Ammon's horn (tissue), 1 donor: ENCODE data around the gene DRC7.
"Not testable (repeated sequence)": the region's sequence is repeated elsewhere in the genome, so short reads cannot be mapped to it uniquely, and the experiment has no call there.

ENCODE experiments used
- DNase-seq: peaks from one replicate; pipeline ENCODE4 v3.0.0-alpha.2; 2016; ENCODE audit warnings: low spot score

The DRC7 gene

DNA sequence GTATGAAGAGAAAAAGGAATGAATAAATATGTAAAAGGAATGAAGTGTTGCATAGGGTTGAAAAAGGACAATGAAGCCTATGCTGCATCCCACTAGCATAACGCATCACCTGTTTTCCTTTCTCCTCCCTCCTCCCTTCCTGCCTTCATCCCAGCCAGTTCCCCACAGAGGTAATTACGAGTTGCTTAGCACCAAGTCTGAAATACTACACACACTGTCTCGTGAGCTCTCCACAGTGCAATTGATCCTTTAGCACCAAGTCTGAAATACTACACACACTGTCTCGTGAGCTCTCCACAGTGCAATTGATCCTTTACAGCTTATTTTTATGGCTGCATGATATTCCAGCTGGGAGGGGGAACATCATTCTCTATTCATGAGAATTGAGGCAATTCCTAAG lies 1.1 kb upstream of the DRC7 start:
- DNase-seq = no peak

DNA sequence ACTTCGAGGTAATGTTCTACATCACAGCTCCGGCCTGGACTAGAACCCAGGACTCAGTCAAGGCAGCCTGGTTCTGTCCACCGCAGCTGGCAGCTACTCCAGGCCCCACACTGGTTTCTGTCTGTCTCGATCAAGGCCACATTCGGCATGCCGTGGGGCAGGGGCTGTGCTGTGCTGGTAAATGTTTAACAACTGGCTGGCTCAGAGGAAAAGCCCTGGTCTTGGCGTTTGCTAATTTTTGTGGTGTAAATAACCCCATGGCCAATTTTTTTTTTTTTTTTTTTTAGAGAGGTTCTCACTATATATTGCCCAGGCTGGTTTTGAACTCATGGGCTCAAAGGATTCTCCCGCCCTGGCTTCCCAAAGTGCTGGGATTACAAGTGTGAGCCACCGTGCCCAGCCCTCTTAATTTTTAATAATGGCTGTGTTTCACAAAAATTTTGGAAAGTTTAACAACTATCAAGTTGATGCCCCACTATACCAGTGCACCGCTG lies 328 bp upstream of the DRC7 start:
- no peak for DNase-seq

GRCh38 chr16:57695680-57696069 lies 1.1 kb downstream of the DRC7 start:
- no peak for DNase-seq

GRCh38 chr16:57696240-57696639 lies 1.6 kb downstream of the DRC7 start:
- DNase-seq = no peak

DNA sequence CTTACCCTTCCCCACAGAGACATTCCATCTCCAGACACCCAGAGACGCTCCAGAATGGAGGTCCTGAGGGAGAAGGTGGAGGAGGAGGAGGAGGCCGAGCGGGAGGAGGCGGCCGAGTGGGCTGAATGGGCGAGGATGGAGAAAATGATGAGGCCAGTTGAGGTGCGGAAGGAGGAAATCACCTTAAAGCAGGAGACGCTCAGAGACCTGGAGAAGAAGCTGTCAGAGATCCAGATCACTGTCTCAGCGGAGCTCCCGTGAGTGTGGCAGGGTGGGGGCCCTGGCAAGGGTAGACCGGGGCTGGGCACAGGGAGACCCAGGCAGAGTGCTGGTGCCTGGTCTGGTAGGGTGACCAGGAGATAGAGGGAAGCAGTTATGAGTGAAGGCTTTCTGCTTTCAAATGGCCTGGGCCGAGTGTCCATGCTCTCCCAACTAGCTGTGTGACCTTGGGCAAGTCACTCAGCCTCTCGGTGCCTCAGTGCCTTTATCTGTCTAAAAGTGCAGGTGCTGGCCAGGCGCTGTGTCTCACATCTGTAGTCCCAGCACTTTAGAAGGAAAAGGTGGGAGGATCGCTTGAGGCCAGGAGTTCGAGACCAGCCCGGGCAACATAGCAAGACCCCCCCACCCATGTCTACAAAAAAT lies 3.4 kb downstream of the DRC7 start:
- no peak for DNase-seq

GRCh38 chr16:57698812-57699405 lies 4.3 kb downstream of the DRC7 start:
- DNase-seq = no peak

DNA sequence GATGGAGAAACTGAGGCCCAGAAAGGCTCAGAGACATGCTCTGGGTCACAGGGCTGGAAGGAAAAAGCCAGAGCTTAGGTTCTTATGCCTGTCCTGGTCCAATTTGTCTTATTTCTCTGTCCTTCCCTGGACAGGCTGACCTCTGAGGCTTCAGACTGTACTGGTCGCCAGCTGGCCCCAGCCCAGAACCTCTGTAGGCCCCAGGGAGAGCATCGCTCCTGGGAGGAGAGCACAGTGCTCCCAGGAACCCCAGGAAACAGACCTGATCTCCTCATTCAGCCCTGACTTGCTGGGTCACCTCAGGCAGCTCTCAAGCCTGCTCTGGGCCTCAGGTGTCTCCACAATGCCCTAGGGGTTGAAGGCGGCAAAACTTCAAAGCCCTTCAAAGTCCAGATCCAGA lies 4.9 kb downstream of the DRC7 start:
- no peak for DNase-seq

DNA sequence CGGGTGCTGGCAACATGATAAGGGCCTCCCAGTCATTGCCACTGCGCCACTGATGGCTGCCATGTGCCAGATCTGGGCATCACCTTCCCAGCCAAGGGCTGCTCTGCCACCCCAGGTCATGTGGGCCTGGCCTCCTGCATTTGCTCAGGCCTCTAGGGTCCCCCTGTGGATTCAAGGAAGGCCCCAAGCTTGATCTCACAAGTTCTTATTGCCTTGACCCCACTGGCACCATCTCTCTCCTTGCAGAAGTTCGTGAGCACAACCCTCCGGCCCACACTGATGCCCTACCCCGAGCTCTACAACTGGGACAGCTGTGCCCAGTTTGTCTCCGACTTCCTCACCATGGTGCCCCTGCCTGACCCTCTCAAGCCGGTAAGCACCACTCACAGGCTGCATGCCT lies 5.3 kb downstream of the DRC7 start:
- no peak for DNase-seq

DNA sequence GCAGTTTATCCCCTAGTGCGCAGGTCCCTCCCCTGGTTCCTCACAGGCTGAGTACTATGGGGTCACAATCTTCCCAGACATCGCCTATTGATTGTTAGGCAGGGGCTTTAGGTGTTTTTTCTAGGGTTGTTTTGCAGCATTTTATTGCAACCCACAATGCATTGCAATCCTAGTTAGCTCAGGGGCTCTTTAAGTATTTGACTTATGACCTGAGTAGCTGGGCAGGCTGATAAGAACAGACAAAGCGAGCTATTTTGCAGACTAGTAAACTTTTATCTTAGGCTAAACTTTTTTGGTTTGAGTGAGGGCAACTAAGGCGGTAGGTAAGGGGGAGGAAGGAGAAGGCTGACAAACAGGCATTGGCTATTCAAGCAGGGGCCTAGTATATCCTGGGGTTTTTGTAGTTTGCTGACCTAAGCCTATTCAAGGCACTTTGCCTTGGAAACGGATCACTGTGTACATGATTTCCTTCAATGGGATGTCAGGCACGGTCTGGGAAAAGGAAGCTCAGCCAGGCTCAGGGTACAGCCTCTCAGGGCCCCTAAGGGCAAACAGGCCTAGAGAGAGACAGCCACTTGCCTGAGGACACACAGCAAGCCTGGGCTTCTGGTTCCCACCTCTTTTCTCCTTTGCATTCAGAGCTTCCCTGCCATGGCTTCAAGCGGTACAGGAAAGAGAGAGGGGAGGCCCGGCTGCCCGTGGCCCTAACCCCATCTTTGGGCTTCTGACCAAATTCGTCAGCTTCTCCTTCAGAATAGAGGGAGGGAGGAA lies 6.4 kb downstream of the DRC7 start:
- DNase-seq = no peak

DNA sequence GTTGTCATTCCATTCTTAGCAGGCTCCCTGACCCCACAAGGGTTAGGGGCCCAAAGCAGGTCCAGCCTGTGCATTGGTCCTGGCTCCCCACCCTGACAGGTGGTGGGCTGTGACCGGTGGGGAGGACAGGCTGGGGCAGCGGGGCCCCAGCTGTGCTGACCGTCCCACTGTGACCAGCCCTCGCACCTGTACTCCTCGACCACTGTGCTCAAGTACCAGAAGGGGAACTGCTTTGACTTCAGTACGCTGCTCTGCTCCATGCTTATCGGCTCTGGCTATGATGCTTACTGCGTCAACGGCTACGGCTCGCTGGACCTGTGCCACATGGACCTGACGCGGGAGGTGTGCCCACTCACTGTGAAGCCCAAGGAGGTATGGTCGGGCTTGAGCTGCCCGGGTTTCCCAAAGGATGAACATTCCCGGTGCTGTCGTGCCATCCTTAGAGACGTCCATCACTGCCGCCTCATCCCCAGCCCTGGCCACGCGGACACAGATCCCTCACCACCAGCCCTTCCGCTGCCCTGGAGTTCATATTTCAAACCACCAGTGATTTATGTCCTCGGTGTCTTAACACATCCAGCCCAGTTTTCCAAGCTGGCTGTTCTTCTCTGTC lies 7.3 kb downstream of the DRC7 start:
- DNase-seq = no peak

DNA sequence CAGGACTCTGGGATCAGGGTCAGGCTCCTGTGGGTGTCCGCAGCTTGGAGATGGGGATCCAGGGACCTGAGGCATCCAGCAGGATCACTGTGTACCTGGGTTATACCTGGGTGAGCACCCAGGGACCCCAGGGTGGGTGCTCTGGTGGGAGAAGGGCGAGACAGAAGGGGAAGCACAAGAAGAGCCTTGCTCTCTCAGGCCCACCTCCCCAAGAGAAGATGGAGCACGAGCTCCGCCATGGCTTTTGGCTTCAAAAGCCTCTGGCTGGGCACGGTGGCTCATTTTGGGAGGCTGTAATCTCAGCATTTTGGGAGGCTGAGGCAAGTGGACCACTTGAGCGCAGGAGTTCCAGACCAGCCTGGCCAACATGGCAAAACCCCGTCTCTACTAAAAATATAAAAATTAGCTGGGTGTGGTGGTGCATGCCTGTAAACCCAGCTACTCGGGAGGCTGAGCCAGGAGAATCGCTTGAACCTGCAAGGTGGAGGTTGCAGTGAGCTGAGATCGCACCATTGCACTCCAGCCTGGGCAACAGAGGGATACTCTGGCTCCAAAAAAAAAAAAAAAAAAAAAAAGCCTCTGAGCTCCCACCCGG lies 8.9 kb downstream of the DRC7 start:
- DNase-seq = no peak

DNA sequence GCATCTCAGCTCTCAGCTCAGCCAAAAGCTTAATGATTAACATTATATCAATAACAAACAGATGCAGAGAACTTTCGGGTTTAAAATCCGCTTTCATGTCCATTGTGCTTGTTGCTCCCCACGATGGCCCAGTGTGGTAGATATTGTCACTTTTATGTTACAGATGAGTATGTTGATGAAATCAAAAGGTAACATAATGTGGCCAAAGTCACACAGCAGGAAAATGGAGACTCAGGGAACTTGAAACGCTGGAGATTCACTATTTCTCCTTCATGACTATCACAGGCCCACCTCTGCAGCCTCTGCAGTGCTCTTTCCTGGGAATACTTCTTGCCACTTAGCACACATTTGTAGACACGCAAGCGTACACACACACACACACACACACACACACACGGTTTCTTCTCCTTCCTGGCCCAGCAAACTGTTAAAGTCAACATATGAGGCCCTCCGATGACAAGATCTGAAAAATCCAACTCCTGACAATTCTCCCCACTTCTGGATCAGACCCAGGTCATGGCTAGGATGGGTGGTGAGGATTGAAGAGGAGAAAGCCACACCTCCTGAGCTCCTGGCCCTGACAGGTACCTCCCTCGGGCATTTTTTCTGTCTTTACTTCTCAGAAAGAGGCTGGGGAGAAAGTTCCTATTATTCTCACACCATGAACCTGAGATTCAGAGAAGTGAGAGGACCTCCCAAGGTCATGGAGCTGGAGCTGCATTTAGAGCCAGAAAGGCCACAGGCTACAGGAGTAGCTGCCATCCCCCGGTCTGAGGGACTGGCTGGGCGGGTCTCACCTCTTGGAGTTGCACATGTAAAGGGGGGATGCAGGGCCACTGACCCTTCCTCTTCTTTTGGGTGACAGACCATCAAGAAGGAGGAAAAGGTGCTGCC lies 9.7 kb downstream of the DRC7 start:
- no peak for DNase-seq

DNA sequence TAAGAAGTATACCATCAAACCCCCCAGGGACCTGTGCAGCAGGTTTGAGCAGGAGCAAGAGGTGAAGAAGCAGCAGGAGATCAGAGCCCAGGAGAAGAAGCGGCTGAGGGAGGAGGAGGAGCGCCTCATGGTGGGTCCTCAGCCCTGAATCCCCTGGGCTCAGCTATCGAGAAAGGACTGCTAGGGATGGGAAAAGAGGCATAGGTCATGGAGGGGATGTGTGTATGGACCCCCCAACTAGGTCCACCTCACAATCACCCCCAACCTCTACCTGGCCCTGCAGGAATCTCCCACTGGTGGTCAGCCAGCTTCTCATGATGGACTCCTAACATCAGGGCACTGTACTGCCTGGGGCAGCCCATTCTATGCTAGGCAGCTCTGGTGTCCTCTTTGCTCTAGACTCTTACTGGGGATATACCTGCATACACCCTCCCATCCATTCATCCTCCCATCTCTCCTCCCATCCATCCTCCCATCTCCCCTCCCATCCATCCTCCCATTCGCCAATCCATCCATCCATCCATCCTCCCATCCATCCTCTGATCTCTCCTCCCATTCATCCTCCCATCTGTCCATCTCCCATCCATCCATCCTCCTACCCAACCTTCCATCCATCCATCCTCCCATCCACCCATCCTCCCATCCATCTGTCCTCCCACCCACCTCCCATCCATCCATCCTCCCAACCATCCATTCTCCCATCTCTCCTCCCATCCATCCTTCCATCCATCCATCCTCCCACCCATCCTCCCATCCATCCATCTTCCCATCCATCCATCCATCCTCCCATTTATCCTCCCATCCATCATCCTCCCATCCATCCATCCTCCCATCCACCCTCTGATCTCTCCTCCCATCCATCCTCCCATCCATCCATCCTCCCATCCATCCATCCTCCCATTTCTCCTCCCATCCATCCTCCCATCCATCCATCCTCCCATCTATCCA lies 10.6 kb downstream of the DRC7 start:
- DNase-seq = no peak

DNA sequence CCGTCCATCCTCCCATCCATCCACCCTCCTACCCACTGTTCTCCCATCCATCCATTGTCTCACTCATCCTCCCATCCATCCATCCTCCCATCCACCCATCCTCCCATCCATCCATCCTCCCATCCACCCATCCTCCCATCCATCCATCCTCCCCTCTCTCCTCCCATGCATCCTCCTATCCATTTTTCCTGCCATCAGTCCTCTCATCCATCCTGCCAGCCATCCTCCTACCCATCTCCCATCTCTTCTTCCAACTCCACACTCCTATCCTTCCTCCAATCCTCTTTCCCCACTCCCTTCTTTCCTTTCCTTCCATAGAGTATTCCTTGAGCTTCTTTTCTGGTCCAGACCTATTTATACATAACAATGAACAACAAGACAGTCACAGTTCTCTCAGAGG lies 12.1 kb downstream of the DRC7 start:
- no peak for DNase-seq

DNA sequence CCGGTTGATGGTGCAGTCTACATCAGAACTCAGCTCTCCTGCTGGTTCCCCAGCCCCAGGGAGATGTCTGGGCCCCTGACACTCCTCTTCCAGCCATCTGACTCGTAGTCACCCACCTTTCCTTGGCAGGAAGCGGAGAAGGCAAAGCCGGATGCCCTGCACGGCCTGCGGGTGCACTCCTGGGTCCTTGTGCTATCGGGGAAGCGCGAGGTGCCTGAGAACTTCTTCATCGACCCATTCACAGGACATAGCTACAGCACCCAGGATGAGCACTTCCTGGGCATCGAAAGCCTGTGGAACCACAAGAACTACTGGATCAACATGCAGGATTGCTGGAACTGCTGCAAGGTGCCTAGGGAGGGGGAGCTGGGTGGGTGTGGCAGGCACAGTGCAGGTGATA lies 12.7 kb downstream of the DRC7 start:
- no peak for DNase-seq

DNA sequence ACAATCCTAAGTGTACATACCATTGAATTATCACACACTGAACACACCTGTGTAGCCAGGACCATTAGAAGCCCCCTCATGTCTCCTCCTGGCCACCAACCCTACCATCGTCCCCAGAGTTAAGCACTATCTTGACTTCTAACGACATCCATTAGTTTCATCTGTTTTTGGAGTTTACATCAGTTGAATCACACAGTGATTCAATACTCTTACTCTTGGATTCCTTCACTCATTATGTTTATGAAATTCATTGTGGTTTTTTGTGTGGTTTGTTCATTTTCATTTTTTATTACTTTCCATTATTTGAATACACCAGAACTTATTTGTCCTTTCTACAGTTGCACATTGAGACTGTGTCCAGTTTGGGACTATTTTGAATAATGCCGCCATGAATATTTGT lies 13.6 kb downstream of the DRC7 start:
- DNase-seq = no peak

DNA sequence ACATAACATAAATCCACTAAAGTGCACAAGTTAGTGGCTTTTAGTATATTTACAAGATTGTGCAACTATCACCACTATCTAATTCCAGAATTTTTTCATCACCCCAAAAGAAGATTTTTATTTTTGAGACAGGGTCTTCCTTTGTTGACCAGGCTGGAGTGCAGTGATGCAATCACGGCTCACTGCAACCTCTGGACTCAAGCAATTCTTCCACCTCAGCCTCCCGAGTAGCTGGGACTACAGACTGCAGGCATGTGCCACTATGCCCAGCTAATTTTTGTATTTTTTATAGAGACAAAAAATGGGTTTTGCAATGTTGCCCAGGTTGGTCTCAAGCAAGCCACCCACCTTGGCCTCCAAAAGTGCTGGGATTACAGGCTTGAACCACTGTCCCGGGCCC lies 15.1 kb downstream of the DRC7 start:
- DNase-seq = no peak

- no peak for DNase-seq
Measured at GRCh38 chr16:57711346-57711745, 16.7 kb downstream of the DRC7 start.

- no peak for DNase-seq
Measured at GRCh38 chr16:57711993-57712392, 17.4 kb downstream of the DRC7 start.

GRCh38 chr16:57712569-57712968 lies 18.0 kb downstream of the DRC7 start:
- DNase-seq = not testable (repeated sequence)
